HUES6 (cell line): Measurements from ENCODE around the gene CPSF6.
"Not testable (repeated sequence)": the region's sequence is repeated elsewhere in the genome, so short reads cannot be mapped to it uniquely, and the experiment has no call there.

Experiments
- H3K27ac ChIP-seq: 2 replicates; pipeline ENCODE4 v1.7.0; 2013; ENCODE audit warnings: low read depth, mild to moderate bottlenecking, low read length, inconsistent platforms
- H3K27me3 ChIP-seq: 2 replicates; pipeline ENCODE4 v1.6.1; 2013; ENCODE audit warnings: low read length; ENCODE audit not compliant: control insufficient read depth, insufficient read depth
- H3K36me3 ChIP-seq: 2 replicates; pipeline ENCODE4 v1.6.1; 2013; ENCODE audit warnings: low read length; ENCODE audit not compliant: control insufficient read depth, insufficient read depth
- H3K4me1 ChIP-seq: 2 replicates; pipeline ENCODE4 v1.6.1; 2013; ENCODE audit warnings: low read length; ENCODE audit not compliant: control insufficient read depth, insufficient read depth
- H3K4me3 ChIP-seq: 2 replicates; pipeline ENCODE4 v1.5.1; 2013; ENCODE audit warnings: low read depth, low read length
- H3K9ac ChIP-seq: one replicate; pipeline ENCODE4 v1.6.1; 2013; ENCODE audit warnings: mild to moderate bottlenecking, low read length
- H3K9me3 ChIP-seq: 2 replicates; pipeline ENCODE4 v1.6.1; 2013; ENCODE audit warnings: low read depth, low read length; ENCODE audit not compliant: control insufficient read depth, insufficient read depth

Gene CPSF6

GRCh38 chr12:69291278-69291593 is 51.9 kb downstream of the CPSF6 start:
- H3K9me3 ChIP-seq: no peaks in the 10 kb centered on the region
- no peak overlapping the region for H3K9ac ChIP-seq
- no peaks in the 10 kb centered on the region for H3K27me3 ChIP-seq
- no peak overlapping the region for H3K27ac ChIP-seq
- H3K4me1 ChIP-seq: no peaks in the 10 kb centered on the region
- no peaks in the 10 kb centered on the region for H3K36me3 ChIP-seq
- no peak overlapping the region for H3K4me3 ChIP-seq

- Histone ChIP-seq H3K9me3 (peaks cover 19% of the 10 kb centered on the region), H3K9ac (no peak overlapping the region), H3K4me3 (no peak overlapping the region), H3K4me1 (no peaks in the 10 kb centered on the region), H3K27me3 (no peaks in the 10 kb centered on the region), H3K36me3 (no peaks in the 10 kb centered on the region), H3K27ac (no peak overlapping the region)
Observed at GRCh38 chr12:69298133-69298532, 58.8 kb downstream of the CPSF6 start.

DNA sequence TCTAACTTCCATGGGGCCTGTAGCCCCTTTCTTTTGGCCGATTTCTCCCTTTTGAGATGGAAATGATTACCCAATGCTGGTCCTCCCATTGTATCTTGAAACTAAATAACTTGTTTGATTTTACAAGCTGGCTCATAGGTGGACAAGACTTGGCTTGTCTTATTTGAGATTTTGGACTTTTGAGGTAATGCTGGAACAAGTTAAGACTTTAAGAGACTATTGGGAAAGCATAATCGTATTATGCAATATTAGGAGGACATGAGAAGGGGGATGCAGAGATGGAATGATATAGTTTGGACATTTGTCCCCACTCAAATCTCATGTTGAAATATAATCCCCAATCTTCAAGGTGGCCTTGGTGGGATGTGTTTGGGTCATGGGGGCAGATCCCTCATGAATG is 59.6 kb downstream of the CPSF6 start:
- H3K36me3 ChIP-seq: no peaks in the 10 kb centered on the region

GRCh38 chr12:69304284-69304683 is 64.9 kb downstream of the CPSF6 start:
- no peaks in the 10 kb centered on the region for H3K36me3 ChIP-seq
- no peak overlapping the region for H3K27ac ChIP-seq
- no peaks in the 10 kb centered on the region for H3K27me3 ChIP-seq
- no peaks in the 10 kb centered on the region for H3K4me1 ChIP-seq
- no peak overlapping the region for H3K4me3 ChIP-seq
- H3K9me3 ChIP-seq: peaks cover 14% of the 10 kb centered on the region; the same call in 1 of the 2 replicates
- no peak overlapping the region for H3K9ac ChIP-seq

More for the DNA sequence above, 59.6 kb downstream of the CPSF6 start:
- no peaks in the 10 kb centered on the region for H3K4me1 ChIP-seq
- no peaks in the 10 kb centered on the region for H3K27me3 ChIP-seq
- peaks cover 20% of the 10 kb centered on the region for H3K9me3 ChIP-seq
- H3K9ac ChIP-seq: no peak overlapping the region
- no peak overlapping the region for H3K4me3 ChIP-seq
- H3K27ac ChIP-seq: no peak overlapping the region

DNA sequence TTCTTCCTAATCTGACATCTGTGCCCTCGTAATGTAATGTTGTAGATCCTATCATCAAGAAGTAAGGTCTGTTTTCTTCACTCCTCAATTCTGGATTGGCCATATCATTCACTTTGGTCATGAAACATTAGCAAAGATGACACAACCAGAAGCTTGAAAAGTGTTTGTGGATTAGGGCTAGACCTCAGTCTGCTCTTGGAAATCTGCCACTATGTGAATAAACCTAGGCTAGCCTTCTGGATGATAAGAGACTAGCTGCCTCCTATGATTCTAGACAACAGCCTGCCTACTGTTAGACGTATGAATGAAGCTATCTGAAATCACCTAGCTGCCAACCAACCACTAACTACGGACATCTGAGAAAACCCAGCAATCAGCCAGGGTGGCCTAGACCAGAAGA is 70.1 kb downstream of the CPSF6 start:
- Histone ChIP-seq H3K36me3 (no peaks in the 10 kb centered on the region), H3K4me1 (no peaks in the 10 kb centered on the region), H3K9me3 (peaks cover 11% of the 10 kb centered on the region; the same call in 1 of the 2 replicates), H3K4me3 (no peak overlapping the region), H3K27me3 (no peaks in the 10 kb centered on the region), H3K27ac (no peak overlapping the region), H3K9ac (no peak overlapping the region)

- no peaks in the 10 kb centered on the region for H3K4me1 ChIP-seq
- no peak overlapping the region for H3K9ac ChIP-seq
- no peak overlapping the region for H3K4me3 ChIP-seq
- H3K27ac ChIP-seq: no peak overlapping the region
- H3K36me3 ChIP-seq: no peaks in the 10 kb centered on the region
- no peaks in the 10 kb centered on the region for H3K27me3 ChIP-seq
- H3K9me3 ChIP-seq: peaks cover 25% of the 10 kb centered on the region
Observed at GRCh38 chr12:69313209-69313608, 73.8 kb downstream of the CPSF6 start.

DNA sequence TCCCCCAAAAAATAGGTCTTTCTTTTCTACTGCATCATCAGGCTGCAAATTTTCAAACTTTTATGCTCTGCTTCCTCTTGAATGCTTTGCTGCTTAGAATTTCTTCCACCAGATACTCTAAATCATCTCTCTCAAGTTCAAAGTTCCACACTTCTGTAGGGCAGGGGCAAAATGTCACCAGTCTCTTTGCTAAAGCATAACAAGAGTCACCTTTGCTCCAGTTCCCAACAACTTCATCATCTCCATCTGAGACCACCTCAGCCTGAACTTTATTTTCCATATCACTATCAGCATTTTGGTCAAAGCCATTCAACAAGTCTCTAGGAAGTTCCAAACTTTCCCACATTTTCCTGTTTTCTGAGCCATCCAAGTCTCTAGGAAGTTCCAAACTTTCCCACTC is 77.4 kb downstream of the CPSF6 start:
- not testable (repeated sequence) for H3K27me3 ChIP-seq, H3K36me3 ChIP-seq, H3K4me3 ChIP-seq, H3K27ac ChIP-seq, H3K4me1 ChIP-seq, H3K9ac ChIP-seq
- H3K9me3 ChIP-seq: peaks cover 32% of the 10 kb centered on the region

DNA sequence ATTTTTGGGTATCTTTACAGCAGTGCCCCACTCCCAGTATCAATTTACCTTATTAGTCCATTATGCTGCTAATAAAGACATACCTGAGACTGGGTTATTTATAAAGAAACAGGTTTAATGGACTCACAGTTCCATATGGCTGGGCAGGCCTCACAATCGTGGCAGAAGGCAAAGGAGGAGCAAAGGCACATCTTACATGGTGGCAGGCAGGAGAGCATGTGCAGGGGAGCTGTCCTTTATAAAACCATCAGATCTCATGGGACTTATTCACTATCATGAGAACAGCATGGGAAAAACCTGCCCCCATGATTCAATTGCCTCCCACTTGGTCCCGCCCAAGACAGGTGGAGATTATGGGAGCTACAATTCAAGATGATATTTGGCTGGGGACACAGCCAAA is 77.9 kb downstream of the CPSF6 start:
- not testable (repeated sequence) for H3K27ac ChIP-seq, H3K27me3 ChIP-seq, H3K36me3 ChIP-seq, H3K9ac ChIP-seq, H3K4me1 ChIP-seq, H3K4me3 ChIP-seq
- peaks cover 32% of the 10 kb centered on the region for H3K9me3 ChIP-seq

- no peaks in the 10 kb centered on the region for H3K27me3 ChIP-seq
- peaks cover 29% of the 10 kb centered on the region for H3K9me3 ChIP-seq
- H3K36me3 ChIP-seq: no peaks in the 10 kb centered on the region
- H3K4me3 ChIP-seq: no peak overlapping the region
- H3K27ac ChIP-seq: no peak overlapping the region
- H3K9ac ChIP-seq: no peak overlapping the region
- peaks cover 8% of the 10 kb centered on the region for H3K4me1 ChIP-seq
Observed at GRCh38 chr12:69318225-69318624, 78.9 kb downstream of the CPSF6 start.

GRCh38 chr12:69321351-69321750 is 82.0 kb downstream of the CPSF6 start:
- H3K9me3 ChIP-seq: peaks cover 20% of the 10 kb centered on the region
- H3K4me1 ChIP-seq: peaks cover 10% of the 10 kb centered on the region
- no peaks in the 10 kb centered on the region for H3K36me3 ChIP-seq
- H3K27me3 ChIP-seq: no peaks in the 10 kb centered on the region
- no peak overlapping the region for H3K27ac ChIP-seq
- no peak overlapping the region for H3K4me3 ChIP-seq
- H3K9ac ChIP-seq: no peak overlapping the region
